A549 (cell line): ENCODE data around the gene MYBPC1.

Experiments used
- MAX ChIP-seq: IDR thresholded peaks from 2 replicates; pipeline ENCODE4 v1.6.1; 2012
- POLR2AphosphoS2 ChIP-seq: conservative IDR thresholded peaks from 2 replicates; pipeline ENCODE4 v1.6.1; 2012; ENCODE audit warnings: low read length, improper control_type of control experiment, inconsistent platforms

GRCh38 chr12:101686176-101686575 is 91.4 kb downstream of the MYBPC1 start:
- TF ChIP-seq POLR2AphosphoS2: no peak
- no peak for TF ChIP-seq MAX
